Measurements from ENCODE around the gene HLA-A. TPM values are rescaled to one million over a fixed set of nuclear protein-coding genes. Genes with fewer than 3 reads are reported as not detected.

Gene HLA-A
- total and polyA plus RNA-seq, 9 of the 15 experiments (the other 6 are each of a cell fraction or from before 2014, with no cell fraction given), result 0.46 to 3.3 TPM; not detected in 7

- TF ChIP-seq CREB3 (tag; conservative IDR thresholded peaks at IDR 0.05; ENCODE audit: low read depth) (0 out of 2 replicates have a peak, but pooled peaks have one; percentile 23), KLF16 (IDR thresholded peaks at IDR 0.05) (peak; percentile 96), LARP7 (IDR thresholded peaks at IDR 0.05) (peak; percentile 96; the same call in 1 of the 2 replicates), POLR3G (IDR thresholded peaks at IDR 0.05; ENCODE audit: extremely low read depth, insufficient read length, insufficient replicate concordance) (no peak), CBFA2T2 (conservative IDR thresholded peaks at IDR 0.05) (peak; percentile 97), ZNF77 (CRISPR knock-in tag; IDR thresholded peaks at IDR 0.05) (no peak), FOSL1 (tag; conservative IDR thresholded peaks at IDR 0.05) (peak; percentile 93), CREBBP (IDR thresholded peaks at IDR 0.05; ENCODE audit: low read depth, low read length) (no peak), RAD51 (IDR thresholded peaks at IDR 0.05; ENCODE audit: borderline replicate concordance, low read depth) (peak; percentile 49; the same call in 1 of the 2 replicates), SFPQ (IDR thresholded peaks at IDR 0.05; ENCODE audit: low read depth, low read length) (no peak), SRSF1 (IDR thresholded peaks at IDR 0.05; ENCODE audit: low read depth, low read length) (no peak), MBD2 (IDR thresholded peaks at IDR 0.05; ENCODE audit: borderline replicate concordance, low read depth) (peak; percentile 73; the same call in 1 of the 2 replicates), ZNF785 (CRISPR knock-in tag; IDR thresholded peaks at IDR 0.05) (no peak), ZBTB26 (CRISPR knock-in tag; IDR thresholded peaks at IDR 0.05) (peak; percentile 94), ERF (CRISPR knock-in tag; IDR thresholded peaks at IDR 0.05) (peak; percentile 86; the same call in 1 of the 2 replicates), POU5F1 (IDR thresholded peaks at IDR 0.05; ENCODE audit: borderline replicate concordance, low read depth, low read length, partially characterized antibody) (no peak), DIDO1 (tag; IDR thresholded peaks at IDR 0.05; ENCODE audit: low read depth) (0 out of 2 replicates have a peak, but pooled peaks have one; percentile 16), SP1 (CRISPR knock-in tag; IDR thresholded peaks at IDR 0.05) (0 out of 2 replicates have a peak, but pooled peaks have one; percentile 42), ZNF740 (CRISPR knock-in tag; IDR thresholded peaks at IDR 0.05) (no peak), ZNF740 (tag; IDR thresholded peaks at IDR 0.05) (no peak), FOXO4 (CRISPR knock-in tag; IDR thresholded peaks at IDR 0.05) (no peak), PCBP2 (IDR thresholded peaks at IDR 0.05; ENCODE audit: low read depth, low read length, poor library complexity, severe bottlenecking) (no peak)
Observed at GRCh38 chr6:29964887-29965562, 22.7 kb downstream of the HLA-A start (continued).
